A549 (cell line): ENCODE results near the gene ZNF335. TPM values are rescaled to one million over a fixed set of nuclear protein-coding genes. Genes with fewer than 3 reads are reported as not detected.
A peak's percentile ranks its signal among the peaks of the same experiment; 100 is the strongest.

ENCODE experiments used
- ATAC-seq, 2 experiments: fragments of 200-7000 bp in 1 of 2; fragments of >200 bp in 1 of 2; cut with Nextera tagmentation in 1 of 2; cut with Tn5 transposase in 1 of 2; 3 replicates each; pipeline versions ENCODE4 v1.8.0 to v1.9.1; 2018 to 2020; ENCODE audit warnings: mild to moderate bottlenecking in 1 of 2, moderate library complexity in 1 of 2
- CTCF ChIA-PET: fragments of 300-600 bp; sonication (Branson Sonifier 250); formaldehyde crosslinking; extraction: SDS; loops from one replicate; lab custom pipeline; 2021; ENCODE audit warnings: antibody characterized with exemption, inconsistent platforms; lab: Yijun Ruan, JAX
- POLR2A ChIA-PET: fragments of 350-600 bp; formaldehyde crosslinking; extraction: SDS; loops from one replicate; lab custom pipeline; 2021; ENCODE audit warnings: antibody characterized with exemption, inconsistent platforms; lab: Yijun Ruan, JAX
- DNase-seq, 2 experiments: peaks; one replicate each; pipeline versions ENCODE4 v3.0.0 to v3.0.0-alpha.2; 2011 to 2016; ENCODE audit warnings: low read depth in 1 of 2, low spot score in 1 of 2
- FAIRE-seq: peaks from 2 replicates; lab custom pipeline; 2011; peaks lifted over from hg19 to GRCh38; lab: Jason Lieb, UNC
- H3K27ac ChIP-seq, 2 experiments: fragments of >200 bp; sonication (Bioruptor Twin); formaldehyde crosslinking; 3 replicates each; pipeline ENCODE4 v1.5.1; 2016 to 2017
- H3K4me1 ChIP-seq: fragments of >200 bp; sonication (Bioruptor Twin); formaldehyde crosslinking; 3 replicates; pipeline ENCODE4 v1.6.1; 2016
- H3K4me2 ChIP-seq: fragments of >200 bp; sonication (Bioruptor Twin); formaldehyde crosslinking; 3 replicates; pipeline ENCODE4 v1.6.1; 2016
- H3K4me3 ChIP-seq: fragments of >200 bp; sonication (Bioruptor Twin); formaldehyde crosslinking; 3 replicates; pipeline ENCODE4 v1.5.1; 2016
- H3K9me3 ChIP-seq: fragments of >200 bp; sonication (Bioruptor Twin); formaldehyde crosslinking; 3 replicates; pipeline ENCODE4 v1.6.1; 2016
- ATOH8 ChIP-seq: fragments of 250-450 bp; sonication (Bioruptor Pico); IDR thresholded peaks from 2 replicates; pipeline ENCODE4 v1.5.0; 2020; ENCODE audit warnings: low read depth, mild to moderate bottlenecking, moderate library complexity
- BCL3 ChIP-seq: fragments of >200 bp; sonication (Bioruptor Twin); formaldehyde crosslinking; IDR thresholded peaks from 3 replicates; pipeline ENCODE4 v1.6.1; 2016
- CHD4 ChIP-seq: fragments of 200-600 bp; sonication (generic); IDR thresholded peaks from 2 replicates; pipeline ENCODE4 v1.6.1; 2016; ENCODE audit warnings: antibody characterized with exemption, mild to moderate bottlenecking, borderline replicate concordance
- EHF ChIP-seq: fragments of 250-450 bp; sonication (Bioruptor Pico); IDR thresholded peaks from 2 replicates; pipeline ENCODE4 v1.5.0; 2020; ENCODE audit warnings: mild to moderate bottlenecking
- EP300 ChIP-seq, 2 experiments: fragments of >200 bp; sonication (Bioruptor Twin); formaldehyde crosslinking; IDR thresholded peaks; 2 replicates in 1 of 2; 3 replicates in 1 of 2; pipeline ENCODE4 v1.6.1; 2016 to 2017
- FOSL2 ChIP-seq, 2 experiments: fragments of 450-650 bp in 1 of 2; fragments of >200 bp in 1 of 2; sonication (Bioruptor Twin) in 1 of 2; formaldehyde crosslinking; IDR thresholded peaks; 2 replicates each; pipeline versions ENCODE4 v1.5.0 to v1.6.1; 2016 to 2020; ENCODE audit warnings: mild to moderate bottlenecking in 1 of 2, moderate library complexity in 1 of 2
- GATA3 ChIP-seq: IDR thresholded peaks from 2 replicates; pipeline ENCODE4 v1.6.1; 2012; ENCODE audit warnings: borderline replicate concordance
- HDAC2 ChIP-seq: fragments of 200-600 bp; sonication (generic); IDR thresholded peaks from 2 replicates; pipeline ENCODE4 v1.6.1; 2016
- HES2 ChIP-seq: fragments of >200 bp; sonication (Bioruptor Twin); formaldehyde crosslinking; IDR thresholded peaks from 2 replicates; pipeline ENCODE4 v1.6.1; 2016
- HEYL ChIP-seq: fragments of 250-450 bp; sonication (Bioruptor Pico); IDR thresholded peaks from 2 replicates; pipeline ENCODE4 v1.8.0; 2021; ENCODE audit warnings: mild to moderate bottlenecking, moderate library complexity
- HOXB13 ChIP-seq: fragments of 250-450 bp; sonication (Bioruptor Pico); IDR thresholded peaks from 2 replicates; pipeline ENCODE4 v1.5.0; 2020; ENCODE audit warnings: low read depth, mild to moderate bottlenecking, moderate library complexity
- KDM1A ChIP-seq: fragments of 200-600 bp; sonication (generic); IDR thresholded peaks from 2 replicates; pipeline ENCODE4 v1.6.1; 2016; ENCODE audit warnings: low read depth, mild to moderate bottlenecking
- KDM5A ChIP-seq: fragments of 200-600 bp; sonication (generic); IDR thresholded peaks from 2 replicates; pipeline ENCODE4 v1.6.1; 2016; ENCODE audit warnings: antibody characterized with exemption, mild to moderate bottlenecking
- MAFK ChIP-seq: fragments of 450-650 bp; IDR thresholded peaks from 2 replicates; pipeline ENCODE4 v1.6.1; 2014; ENCODE audit not compliant: partially characterized antibody
- NPAS2 ChIP-seq: fragments of 250-450 bp; sonication (Bioruptor Pico); IDR thresholded peaks from 2 replicates; pipeline ENCODE4 v1.8.0; 2022; ENCODE audit warnings: mild to moderate bottlenecking, moderate library complexity, borderline replicate concordance
- NR3C1 ChIP-seq: fragments of >200 bp; sonication (Bioruptor Twin); formaldehyde crosslinking; IDR thresholded peaks from 3 replicates; pipeline ENCODE4 v1.6.1; 2017
- PBX3 ChIP-seq: IDR thresholded peaks from 2 replicates; pipeline ENCODE4 v1.6.1; 2012
- RAD21 ChIP-seq, 2 experiments: fragments of >200 bp in 1 of 2; sonication (Bioruptor Twin) in 1 of 2; formaldehyde crosslinking in 1 of 2; IDR thresholded peaks in 1 of 2; conservative IDR thresholded peaks in 1 of 2; 2 replicates in 1 of 2; 3 replicates in 1 of 2; pipeline ENCODE4 v1.6.1; 2012 to 2018; ENCODE audit warnings: inconsistent platforms in 1 of 2
- RCOR1 ChIP-seq: fragments of 150-350 bp; IDR thresholded peaks from 2 replicates; pipeline ENCODE4 v1.6.1; 2014; ENCODE audit warnings: antibody characterized with exemption, low read length, low read depth
- REST ChIP-seq: fragments of 200-600 bp; sonication (generic); IDR thresholded peaks from 2 replicates; pipeline ENCODE4 v1.6.1; 2016; ENCODE audit warnings: antibody characterized with exemption, mild to moderate bottlenecking, moderate library complexity
- RNF2 ChIP-seq: fragments of 200-600 bp; sonication (generic); IDR thresholded peaks from 2 replicates; pipeline ENCODE4 v1.6.1; 2016; ENCODE audit warnings: low read depth, mild to moderate bottlenecking, antibody characterized with exemption, moderate library complexity, borderline replicate concordance
- SREBF2 ChIP-seq: fragments of 450-650 bp; IDR thresholded peaks from 2 replicates; pipeline ENCODE4 v1.6.1; 2014; ENCODE audit warnings: mild to moderate bottlenecking, moderate library complexity
- TFCP2L1 ChIP-seq: fragments of 250-450 bp; sonication (Bioruptor Pico); IDR thresholded peaks from 2 replicates; pipeline ENCODE4 v1.5.0; 2021; ENCODE audit warnings: mild to moderate bottlenecking
- ZC3H11A ChIP-seq: fragments of 450-650 bp; IDR thresholded peaks from 2 replicates; pipeline ENCODE4 v1.6.1; 2014; ENCODE audit warnings: antibody characterized with exemption, mild to moderate bottlenecking
- ZFP36 ChIP-seq: fragments of 450-650 bp; IDR thresholded peaks from 2 replicates; pipeline ENCODE4 v1.6.1; 2014; ENCODE audit warnings: borderline replicate concordance; ENCODE audit not compliant: partially characterized antibody
- WGBS: methylation state at CpG from one replicate; pipeline ENCODE4 v1.1.6; 2017; ENCODE audit errors: missing lambda C conversion rate; 5-methylcytosine and 5-hydroxymethylcytosine counted together
- polyA plus RNA-seq, 4 experiments: library from polyadenylated mRNA; depleted of rRNA in 3 of 4; stranded (reverse); fragments of >200 nt; fragmentation: RNase III in 1 of 4; extraction: RNeasy Plus Mini Kit Qiagen cat#74134 plus additional on column Dnase treatment in 1 of 4; gene quantifications; 2 replicates in 3 of 4; 3 replicates in 1 of 4; pipeline ENCODE4 v1.2.3, GENCODE V29; 2011 to 2017

ZNF335 gene
- polyA plus RNA-seq, 2 of the 4 experiments (the other 2 are of a cell fraction): 7.3 to 9.3 TPM

GRCh38 chr20:45985573-45985972 is 13.6 kb upstream of the ZNF335 start:
- peak in 1 of 2 experiments; percentile 42; a peak in 3 of 6 replicates for ATAC-seq

GRCh38 chr20:45983279-45983743 is 11.3 kb upstream of the ZNF335 start:
- no peak overlapping the region for H3K27ac ChIP-seq
- peaks cover 5% of the 10 kb centered on the region for H3K4me1 ChIP-seq
- CTCF ChIA-PET: interaction anchor here (0.8 to 5.7 kb wide), 7 partner anchors 8 to 191 kb away, joined by 4 to 42 read pairs (median 6); no protein-coding TSS in a partner anchor
- POLR2A ChIA-PET: interaction anchor here (1.6 kb wide), 1 partner anchor 11 kb away, joined by 8 read pairs; the partner anchor contains the start of gene ZNF335
- no peak for DNase-seq
- no peak overlapping the region for H3K4me3 ChIP-seq
- H3K4me2 ChIP-seq: peak overlapping the region; percentile 27; the same call in 1 of the 3 replicates
- TF ChIP-seq REST (no peak), KDM1A (no peak), KDM5A (no peak), ZFP36 (no peak), BCL3 (no peak), CHD4 (no peak), EHF (CRISPR knock-in tag) (no peak), EP300 (IDR thresholded peaks at IDR 0.05) (no peak), NR3C1 (no peak), PBX3 (no peak), RCOR1 (no peak), SREBF2 (no peak), RNF2 (no peak), HEYL (CRISPR knock-in tag) (no peak), HOXB13 (CRISPR knock-in tag) (no peak), ATOH8 (no peak), TFCP2L1 (no peak)
- 54% methylated on average over 7 of the region's 7 CpGs for WGBS
- ATAC-seq: no peak
- no peak for FAIRE-seq
- H3K9me3 ChIP-seq: no peaks in the 10 kb centered on the region

More at GRCh38 chr20:45985573-45985972, 13.6 kb upstream of the ZNF335 start:
- FAIRE-seq (no peak), DNase-seq (peak in 1 of 2 experiments; percentile 52)
- Histone ChIP-seq H3K4me2 (no peak overlapping the region), H3K4me1 (peaks cover 5% of the 10 kb centered on the region), H3K9me3 (no peaks in the 10 kb centered on the region), H3K27ac (no peak overlapping the region), H3K4me3 (no peak overlapping the region)
- 64% methylated on average over 7 of the region's 7 CpGs for WGBS
- POLR2A ChIA-PET: interaction anchor here (0.6 to 1.0 kb wide), 2 partner anchors 13 to 50 kb away, joined by 3 read pairs; partner anchors contain the start of gene ZNF335
- CTCF ChIA-PET: interaction anchor here (0.6 to 22.4 kb wide), 8 partner anchors 9 to 455 kb away, joined by 3 to 450 read pairs (median 4); partner anchors contain the start of genes MMP9 and ZNF335
- TF ChIP-seq ZC3H11A (no peak), GATA3 (no peak), FOSL2 (IDR thresholded peaks at IDR 0.05) (no peak), FOSL2 (CRISPR knock-in tag; IDR thresholded peaks at IDR 0.05) (no peak), HES2 (no peak), EP300 (IDR thresholded peaks at IDR 0.05) (no peak), RAD21 (conservative IDR thresholded peaks at IDR 0.05 in 1 of 2, IDR thresholded peaks at IDR 0.05 in 1 of 2) (0 out of 5 replicates have a peak, but pooled peaks of 1 of the 2 experiments have one; percentile 17), HDAC2 (no peak), KDM1A (no peak), ATOH8 (no peak), NPAS2 (no peak), MAFK (peak; percentile 4), RNF2 (no peak)
- TF ChIP-seq, all 56 proteins: peak for 2
